ENCODE data around the gene PNPLA8.

DNA sequence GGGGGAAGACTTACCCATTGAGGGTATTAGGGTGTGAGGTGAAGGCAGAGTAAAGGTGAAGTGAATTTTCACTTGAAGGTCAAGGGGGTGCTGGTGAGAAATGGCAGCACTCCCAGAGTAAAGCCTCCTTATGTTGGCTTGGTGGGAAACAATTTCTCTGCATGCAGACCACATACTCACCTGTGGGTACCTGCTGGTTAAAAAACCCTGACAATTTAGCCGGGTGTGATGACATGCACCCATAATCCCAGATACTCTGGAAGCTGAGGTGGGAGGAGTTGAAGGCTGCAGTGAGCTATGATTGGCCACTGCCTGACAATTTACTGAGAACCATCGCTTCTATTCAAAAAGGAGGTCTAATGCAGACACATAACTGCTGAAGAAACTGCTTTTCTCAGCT is 49.2 kb upstream of the PNPLA8 start:
- no peak for TF ChIP-seq POLR2A (IDR thresholded peaks at IDR 0.05)
- TF ChIP-seq, protein P1, sequence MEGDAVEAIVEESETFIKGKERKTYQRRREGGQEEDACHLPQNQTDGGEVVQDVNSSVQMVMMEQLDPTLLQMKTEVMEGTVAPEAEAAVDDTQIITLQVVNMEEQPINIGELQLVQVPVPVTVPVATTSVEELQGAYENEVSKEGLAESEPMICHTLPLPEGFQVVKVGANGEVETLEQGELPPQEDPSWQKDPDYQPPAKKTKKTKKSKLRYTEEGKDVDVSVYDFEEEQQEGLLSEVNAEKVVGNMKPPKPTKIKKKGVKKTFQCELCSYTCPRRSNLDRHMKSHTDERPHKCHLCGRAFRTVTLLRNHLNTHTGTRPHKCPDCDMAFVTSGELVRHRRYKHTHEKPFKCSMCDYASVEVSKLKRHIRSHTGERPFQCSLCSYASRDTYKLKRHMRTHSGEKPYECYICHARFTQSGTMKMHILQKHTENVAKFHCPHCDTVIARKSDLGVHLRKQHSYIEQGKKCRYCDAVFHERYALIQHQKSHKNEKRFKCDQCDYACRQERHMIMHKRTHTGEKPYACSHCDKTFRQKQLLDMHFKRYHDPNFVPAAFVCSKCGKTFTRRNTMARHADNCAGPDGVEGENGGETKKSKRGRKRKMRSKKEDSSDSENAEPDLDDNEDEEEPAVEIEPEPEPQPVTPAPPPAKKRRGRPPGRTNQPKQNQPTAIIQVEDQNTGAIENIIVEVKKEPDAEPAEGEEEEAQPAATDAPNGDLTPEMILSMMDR (IDR thresholded peaks at IDR 0.05 in 4 of 5, conservative IDR thresholded peaks at IDR 0.05 in 1 of 5) = no peak
